ENCODE results near the gene ARHGAP19. TPM values are rescaled to one million over a fixed set of nuclear protein-coding genes. Genes with fewer than 3 reads are reported as not detected.

Gene ARHGAP19
- polyA plus RNA-seq, 3 donors = 8.3 to 10.6 (median 10.2) TPM

DNA sequence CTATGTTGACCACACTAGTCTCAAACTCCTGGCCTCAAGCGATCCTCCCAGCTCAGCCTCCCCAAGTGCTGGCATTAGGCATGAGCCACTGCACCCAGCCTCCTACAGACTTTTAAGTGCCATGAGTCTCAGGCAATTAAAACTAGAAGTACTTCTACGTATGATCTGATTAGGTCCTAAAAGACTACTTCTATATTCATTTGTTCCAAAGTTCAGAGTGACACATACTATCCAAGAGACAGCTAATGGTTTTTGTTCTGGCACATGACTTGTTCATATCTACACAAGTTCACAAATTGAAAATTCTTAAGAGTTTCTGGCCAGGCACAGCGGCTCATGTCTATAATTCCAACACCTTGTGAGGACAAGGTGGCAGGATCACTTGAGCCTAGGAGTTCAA is 11.7 kb downstream of the ARHGAP19 start:
- no peaks in the 10 kb centered on the region for H3K27me3 Mint-ChIP-seq (ENCODE audit: low read depth in 3 of 3)
- Histone ChIP-seq H3K27ac (ENCODE audit: low read depth in 1 of 2, low read length in 2 of 2) (no peak overlapping the region), H3K79me2 (ENCODE audit: insufficient read depth, low read length) (peaks cover 85% of the 10 kb centered on the region), H3K27me3 (ENCODE audit: control insufficient read depth in 2 of 2, insufficient read depth in 2 of 2, low read length in 2 of 2) (no peaks in the 10 kb centered on the region), H3K4me2 (replicated peaks; ENCODE audit: extremely low read depth, low read length, poor library complexity, severe bottlenecking) (no peak overlapping the region), H3K4me3 (replicated peaks in 1 of 3; ENCODE audit: low read depth in 2 of 3, low read length in 3 of 3) (no peak overlapping the region), H3K36me3 (replicated peaks in 1 of 2; ENCODE audit: control insufficient read depth in 1 of 2, insufficient read depth in 2 of 2, low read length in 2 of 2) (no peaks in the 10 kb centered on the region), H4K20me1 (ENCODE audit: insufficient read depth, low read length) (no peaks in the 10 kb centered on the region), H3K9ac (ENCODE audit: insufficient read depth, low read length, poor library complexity, severe bottlenecking) (no peak overlapping the region), H3K9me3 (replicated peaks in 1 of 2; ENCODE audit: control insufficient read depth in 1 of 2, insufficient read depth in 1 of 2, low read length in 2 of 2) (no peaks in the 10 kb centered on the region), H3K4me1 (ENCODE audit: control insufficient read depth in 1 of 2, insufficient read depth in 2 of 2, low read length in 2 of 2) (peaks cover 19 to 35% of the 10 kb centered on the region in 2 donors), H2AFZ (ENCODE audit: insufficient read depth, low read depth, low read length, poor library complexity, severe bottlenecking) (no peak overlapping the region)
- no peak for DNase-seq
- peak overlapping the region in 4 of 7 donors; percentile 37 to 74 (median 68) for H3K27ac Mint-ChIP-seq
- no peaks in the 10 kb centered on the region for H3K9me3 Mint-ChIP-seq
- WGBS (ENCODE audit: insufficient coverage) = 100% methylated on average over 2 of the region's 3 CpGs
- no peak overlapping the region for H3K4me3 Mint-ChIP-seq
- peaks cover 2 to 8% of the 10 kb centered on the region in 2 donors for H3K36me3 Mint-ChIP-seq
- intact Hi-C loops (cut with micrococcal nuclease) = no loop called here
- TF ChIP-seq, protein P1, sequence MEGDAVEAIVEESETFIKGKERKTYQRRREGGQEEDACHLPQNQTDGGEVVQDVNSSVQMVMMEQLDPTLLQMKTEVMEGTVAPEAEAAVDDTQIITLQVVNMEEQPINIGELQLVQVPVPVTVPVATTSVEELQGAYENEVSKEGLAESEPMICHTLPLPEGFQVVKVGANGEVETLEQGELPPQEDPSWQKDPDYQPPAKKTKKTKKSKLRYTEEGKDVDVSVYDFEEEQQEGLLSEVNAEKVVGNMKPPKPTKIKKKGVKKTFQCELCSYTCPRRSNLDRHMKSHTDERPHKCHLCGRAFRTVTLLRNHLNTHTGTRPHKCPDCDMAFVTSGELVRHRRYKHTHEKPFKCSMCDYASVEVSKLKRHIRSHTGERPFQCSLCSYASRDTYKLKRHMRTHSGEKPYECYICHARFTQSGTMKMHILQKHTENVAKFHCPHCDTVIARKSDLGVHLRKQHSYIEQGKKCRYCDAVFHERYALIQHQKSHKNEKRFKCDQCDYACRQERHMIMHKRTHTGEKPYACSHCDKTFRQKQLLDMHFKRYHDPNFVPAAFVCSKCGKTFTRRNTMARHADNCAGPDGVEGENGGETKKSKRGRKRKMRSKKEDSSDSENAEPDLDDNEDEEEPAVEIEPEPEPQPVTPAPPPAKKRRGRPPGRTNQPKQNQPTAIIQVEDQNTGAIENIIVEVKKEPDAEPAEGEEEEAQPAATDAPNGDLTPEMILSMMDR (IDR thresholded peaks at IDR 0.05) = no peak
- peaks cover 37% of the 10 kb centered on the region for H3K4me1 Mint-ChIP-seq

DNA sequence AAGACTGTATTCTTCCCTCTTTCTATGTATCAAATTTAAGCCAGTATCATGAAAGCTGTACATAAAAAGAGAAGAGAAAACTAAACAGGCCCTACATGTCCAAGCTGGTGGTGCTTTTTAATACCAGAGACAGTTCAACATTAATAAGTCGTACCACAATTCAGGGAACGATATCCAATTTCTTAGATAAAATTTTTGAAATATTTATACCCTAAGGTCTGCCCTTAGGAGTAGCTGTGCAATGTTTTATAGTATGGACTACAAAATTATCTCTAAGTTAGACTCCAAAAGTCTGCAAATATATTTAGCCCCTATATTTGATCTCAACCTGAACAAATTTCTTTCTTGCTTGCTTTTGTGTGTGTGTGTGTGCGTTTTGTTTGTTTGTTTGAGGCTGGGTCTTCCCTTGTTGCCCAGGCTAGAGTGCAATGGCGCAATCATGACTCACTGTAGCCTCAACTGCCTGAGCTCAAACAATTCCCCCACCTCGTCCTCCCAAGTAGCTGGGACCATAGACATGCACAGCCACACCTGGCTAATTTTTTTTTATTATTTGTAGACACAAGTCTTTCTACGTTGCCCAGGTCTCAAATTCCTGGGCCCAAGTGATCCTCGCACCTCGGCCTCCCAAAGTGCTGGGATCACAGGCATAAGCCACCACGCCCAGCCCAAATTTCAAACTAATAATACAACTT is 13.2 kb downstream of the ARHGAP19 start:
- Histone ChIP-seq H3K4me3 (replicated peaks in 1 of 3; ENCODE audit: low read depth in 2 of 3, low read length in 3 of 3) (no peak overlapping the region), H3K9ac (ENCODE audit: insufficient read depth, low read length, poor library complexity, severe bottlenecking) (no peak overlapping the region), H3K36me3 (replicated peaks in 1 of 2; ENCODE audit: control insufficient read depth in 1 of 2, insufficient read depth in 2 of 2, low read length in 2 of 2) (no peaks in the 10 kb centered on the region), H4K20me1 (ENCODE audit: insufficient read depth, low read length) (no peaks in the 10 kb centered on the region), H3K27ac (ENCODE audit: low read depth in 1 of 2, low read length in 2 of 2) (peak overlapping the region; percentile 20 to 79), H3K9me3 (replicated peaks in 1 of 2; ENCODE audit: control insufficient read depth in 1 of 2, insufficient read depth in 1 of 2, low read length in 2 of 2) (no peaks in the 10 kb centered on the region), H3K4me2 (replicated peaks; ENCODE audit: extremely low read depth, low read length, poor library complexity, severe bottlenecking) (peak overlapping the region; percentile 6), H3K27me3 (ENCODE audit: control insufficient read depth in 2 of 2, insufficient read depth in 2 of 2, low read length in 2 of 2) (no peaks in the 10 kb centered on the region), H3K79me2 (ENCODE audit: insufficient read depth, low read length) (peaks cover 77% of the 10 kb centered on the region), H2AFZ (ENCODE audit: insufficient read depth, low read depth, low read length, poor library complexity, severe bottlenecking) (no peak overlapping the region), H3K4me1 (ENCODE audit: control insufficient read depth in 1 of 2, insufficient read depth in 2 of 2, low read length in 2 of 2) (peaks cover 21 to 32% of the 10 kb centered on the region in 2 donors)
- DNase-seq = peak; percentile 54 to 86 (median 77)
- peak overlapping the region in 1 of 2 donors; percentile 39 for H3K4me3 Mint-ChIP-seq
- H3K4me1 Mint-ChIP-seq = peaks cover 39% of the 10 kb centered on the region
- H3K36me3 Mint-ChIP-seq = peaks cover 0 to 7% of the 10 kb centered on the region in 2 donors
- no peaks in the 10 kb centered on the region for H3K9me3 Mint-ChIP-seq
- H3K27ac Mint-ChIP-seq = peak overlapping the region; percentile 74 to 93 (median 87)
- intact Hi-C loops (cut with micrococcal nuclease) = loop anchor here in 1 of 2 donors (5.0 kb wide), 1 partner anchor 53 kb away; the partner anchor contains the start of gene FRAT2
- TF ChIP-seq, protein P1 (IDR thresholded peaks at IDR 0.05) = no peak
- H3K27me3 Mint-ChIP-seq (ENCODE audit: low read depth in 3 of 3) = peaks cover 0 to under 1% (median 0%) of the 10 kb centered on the region in 3 donors
- WGBS (ENCODE audit: insufficient coverage) = 75% methylated on average over 6 of the region's 9 CpGs
